ENCODE data around the gene ATP8B4. TPM values are rescaled to one million over a fixed set of nuclear protein-coding genes. Genes with fewer than 3 reads are reported as not detected.

Gene ATP8B4
- polyA plus RNA-seq, 3 donors, result 6.1 to 9.6 (median 6.8) TPM

DNA sequence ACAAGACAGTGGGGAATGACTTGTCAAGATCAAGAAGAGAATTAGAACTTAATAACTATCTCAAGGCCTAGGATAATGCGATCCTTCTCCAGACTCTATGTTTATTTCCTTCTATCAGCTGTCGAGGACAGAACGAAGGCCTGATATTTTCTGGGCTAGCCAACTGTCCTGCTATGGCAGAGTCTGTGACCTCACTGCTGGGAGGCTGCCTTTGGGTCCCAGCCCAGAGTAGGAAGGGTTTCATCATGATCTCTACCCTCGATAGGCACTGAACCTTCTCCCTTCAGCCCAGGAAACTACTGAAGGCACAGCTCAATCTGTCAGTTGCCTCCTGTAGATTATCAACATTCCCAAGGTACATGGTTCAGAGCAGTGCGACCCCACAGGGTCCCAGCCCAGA, 237.2 kb downstream of the ATP8B4 start:
- Histone ChIP-seq H3K27ac (ENCODE audit: low read depth in 1 of 2, low read length in 2 of 2) (no peak overlapping the region), H3K4me2 (replicated peaks; ENCODE audit: extremely low read depth, low read length, poor library complexity, severe bottlenecking) (no peak overlapping the region), H2AFZ (ENCODE audit: insufficient read depth, low read depth, low read length, poor library complexity, severe bottlenecking) (no peak overlapping the region), H3K79me2 (ENCODE audit: insufficient read depth, low read length) (no peaks in the 10 kb centered on the region), H4K20me1 (ENCODE audit: insufficient read depth, low read length) (no peaks in the 10 kb centered on the region), H3K27me3 (ENCODE audit: control insufficient read depth in 2 of 2, insufficient read depth in 2 of 2, low read length in 2 of 2) (no peaks in the 10 kb centered on the region), H3K4me1 (ENCODE audit: control insufficient read depth in 1 of 2, insufficient read depth in 2 of 2, low read length in 2 of 2) (no peaks in the 10 kb centered on the region), H3K9me3 (replicated peaks in 1 of 2; ENCODE audit: control insufficient read depth in 1 of 2, insufficient read depth in 1 of 2, low read length in 2 of 2) (no peaks in the 10 kb centered on the region), H3K4me3 (replicated peaks in 1 of 3; ENCODE audit: low read depth in 2 of 3, low read length in 3 of 3) (no peak overlapping the region), H3K9ac (ENCODE audit: insufficient read depth, low read length, poor library complexity, severe bottlenecking) (no peak overlapping the region), H3K36me3 (replicated peaks in 1 of 2; ENCODE audit: control insufficient read depth in 1 of 2, insufficient read depth in 2 of 2, low read length in 2 of 2) (peaks cover 38 to 77% of the 10 kb centered on the region in 2 donors)
- no peak for DNase-seq
- H3K4me1 Mint-ChIP-seq, result peaks cover under 1% of the 10 kb centered on the region
- peak overlapping the region in 2 of 7 donors; percentile 6 to 49 for H3K27ac Mint-ChIP-seq
- H3K27me3 Mint-ChIP-seq (ENCODE audit: low read depth in 3 of 3), result no peaks in the 10 kb centered on the region
- H3K36me3 Mint-ChIP-seq, result peaks cover 46 to 57% of the 10 kb centered on the region in 2 donors
- no peak overlapping the region for H3K4me3 Mint-ChIP-seq
- no peaks in the 10 kb centered on the region for H3K9me3 Mint-ChIP-seq
- intact Hi-C loops (cut with micrococcal nuclease), result no loop called here
- TF ChIP-seq CTCF (IDR thresholded peaks at IDR 0.05), result no peak
- WGBS (ENCODE audit: insufficient coverage), result 82% methylated on average over 5 of the region's 5 CpGs

GRCh38 chr15:49881433-49881832, 237.6 kb downstream of the ATP8B4 start:
- Histone ChIP-seq H3K27me3 (ENCODE audit: control insufficient read depth in 2 of 2, insufficient read depth in 2 of 2, low read length in 2 of 2) (no peaks in the 10 kb centered on the region), H3K4me1 (ENCODE audit: control insufficient read depth in 1 of 2, insufficient read depth in 2 of 2, low read length in 2 of 2) (no peaks in the 10 kb centered on the region), H2AFZ (ENCODE audit: insufficient read depth, low read depth, low read length, poor library complexity, severe bottlenecking) (no peak overlapping the region), H3K36me3 (replicated peaks in 1 of 2; ENCODE audit: control insufficient read depth in 1 of 2, insufficient read depth in 2 of 2, low read length in 2 of 2) (peaks cover 42 to 81% of the 10 kb centered on the region in 2 donors), H3K4me2 (replicated peaks; ENCODE audit: extremely low read depth, low read length, poor library complexity, severe bottlenecking) (no peak overlapping the region), H4K20me1 (ENCODE audit: insufficient read depth, low read length) (no peaks in the 10 kb centered on the region), H3K4me3 (replicated peaks in 1 of 3; ENCODE audit: low read depth in 2 of 3, low read length in 3 of 3) (no peak overlapping the region), H3K27ac (ENCODE audit: low read depth in 1 of 2, low read length in 2 of 2) (no peak overlapping the region), H3K9me3 (replicated peaks in 1 of 2; ENCODE audit: control insufficient read depth in 1 of 2, insufficient read depth in 1 of 2, low read length in 2 of 2) (no peaks in the 10 kb centered on the region), H3K79me2 (ENCODE audit: insufficient read depth, low read length) (no peaks in the 10 kb centered on the region), H3K9ac (ENCODE audit: insufficient read depth, low read length, poor library complexity, severe bottlenecking) (no peak overlapping the region)
- no peak for TF ChIP-seq CTCF (IDR thresholded peaks at IDR 0.05)
- Mint-ChIP-seq H3K4me1 (peaks cover 2% of the 10 kb centered on the region), H3K27ac (peak overlapping the region in 1 of 7 donors; percentile 46), H3K4me3 (no peak overlapping the region), H3K27me3 (ENCODE audit: low read depth in 3 of 3) (no peaks in the 10 kb centered on the region), H3K9me3 (no peaks in the 10 kb centered on the region), H3K36me3 (peaks cover 50 to 61% of the 10 kb centered on the region in 2 donors)
- no peak for DNase-seq
- 91% methylated on average over 1 of the region's 3 CpGs for WGBS (ENCODE audit: insufficient coverage)
- intact Hi-C loops (cut with micrococcal nuclease), result no loop called here

All from CD14-positive monocyte (primary cell).